ENCODE data around the gene PRPF6. TPM values are rescaled to one million over a fixed set of nuclear protein-coding genes. Genes with fewer than 3 reads are reported as not detected.

Gene PRPF6
- total RNA-seq, 3 donors from 2014 or later: 51.2 to 64.4 (median 59.1) TPM

GRCh38 chr20:63953764-63954429 lies 27.0 kb upstream of the PRPF6 start:
- Histone ChIP-seq H3K4me3 (no peak overlapping the region), H3K36me3 (ENCODE audit: low read depth) (no peaks in the 10 kb centered on the region), H3K9me3 (no peaks in the 10 kb centered on the region), H3K4me1 (ENCODE audit: low read depth) (peaks cover 67% of the 10 kb centered on the region)
- intact Hi-C loops (cut with DNase I, micrococcal nuclease): no loop called here
- DNase-seq (no peak), ATAC-seq (no peak)
- no peak for TF ChIP-seq CTCF (IDR thresholded peaks at IDR 0.05)

- H3K4me1 ChIP-seq (ENCODE audit: low read depth): peaks cover 54% of the 10 kb centered on the region
- TF ChIP-seq CTCF (IDR thresholded peaks at IDR 0.05): peak; percentile 16
Measured at GRCh38 chr20:63955281-63955826, 25.6 kb upstream of the PRPF6 start.

GRCh38 chr20:63955827-63956663 lies 24.9 kb upstream of the PRPF6 start, which contains the start of gene UCKL1:
UCKL1 (minus strand) TSS chr20:63956416; CDS start chr20:63956372, 44 bp downstream.
- H3K4me1 ChIP-seq (ENCODE audit: low read depth): peaks cover 47% of the 10 kb centered on the region
- peak within 1 kb of the TSS; percentile 99 for H3K4me3 ChIP-seq
- no peaks in the 10 kb centered on the region for H3K9me3 ChIP-seq
- no peaks in the 10 kb centered on the region for H3K36me3 ChIP-seq (ENCODE audit: low read depth)
- ATAC-seq (peak; percentile 73), DNase-seq (peak; percentile 92 to 97 (median 93))
- intact Hi-C loops (cut with DNase I, micrococcal nuclease): no loop called here
- no peak for TF ChIP-seq CTCF (IDR thresholded peaks at IDR 0.05)

More at GRCh38 chr20:63955281-63955826, 25.6 kb upstream of the PRPF6 start:
- Histone ChIP-seq H3K9me3 (no peaks in the 10 kb centered on the region), H3K36me3 (ENCODE audit: low read depth) (no peaks in the 10 kb centered on the region), H3K4me3 (peak overlapping the region; percentile 99)
- intact Hi-C loops (cut with DNase I, micrococcal nuclease): no loop called here
- ATAC-seq (peak; percentile 10), DNase-seq (peak in 2 of 3 donors; percentile 55 to 78)

- ATAC-seq (no peak), DNase-seq (no peak)
- Histone ChIP-seq H3K9me3 (no peaks in the 10 kb centered on the region), H3K36me3 (ENCODE audit: low read depth) (no peaks in the 10 kb centered on the region), H3K4me3 (peak overlapping the region; percentile 99), H3K4me1 (ENCODE audit: low read depth) (peaks cover 42% of the 10 kb centered on the region)
- intact Hi-C loops (cut with DNase I, micrococcal nuclease): no loop called here
- TF ChIP-seq CTCF (IDR thresholded peaks at IDR 0.05): no peak
Measured at GRCh38 chr20:63956664-63957003, 24.3 kb upstream of the PRPF6 start.

- Histone ChIP-seq H3K9me3 (no peaks in the 10 kb centered on the region), H3K36me3 (ENCODE audit: low read depth) (no peaks in the 10 kb centered on the region), H3K4me3 (peak overlapping the region; percentile 99), H3K4me1 (ENCODE audit: low read depth) (peaks cover 37% of the 10 kb centered on the region)
- TF ChIP-seq CTCF (IDR thresholded peaks at IDR 0.05): no peak
- DNase-seq (peak; percentile 87 to 91 (median 88)), ATAC-seq (peak; percentile 67)
- intact Hi-C loops (cut with DNase I, micrococcal nuclease): no loop called here
Measured at GRCh38 chr20:63957004-63957689, 23.8 kb upstream of the PRPF6 start.

All from mucosa of descending colon (tissue), 3 donors.